Activated naive CD4-positive, alpha-beta T cell treated with anti-CD3 and anti-CD28 coated beads for 36 hours (primary cell): ENCODE measurements around the gene TIE1. TPM values are rescaled to one million over a fixed set of nuclear protein-coding genes. Genes with fewer than 3 reads are reported as not detected.

ENCODE experiments used
- CTCF ChIA-PET: fragments of 350-600 bp; sonication (Branson Sonifier 250); formaldehyde crosslinking; loops from one replicate; lab custom pipeline; 2021; ENCODE audit warnings: antibody characterized with exemption; lab: Charles Lee
- DNase-seq: peaks from one replicate; pipeline ENCODE4 v3.0.0-alpha.2; 2020
- H3K27ac Mint-ChIP-seq: one replicate; pipeline ENCODE4 v1.8.0; 2021; ENCODE audit warnings: mild to moderate bottlenecking, mixed read lengths
- H3K27me3 Mint-ChIP-seq: one replicate; pipeline ENCODE4 v1.8.0; 2021; ENCODE audit warnings: low read depth, mixed read lengths
- H3K36me3 Mint-ChIP-seq: one replicate; pipeline ENCODE4 v1.8.0; 2021; ENCODE audit warnings: low read depth, mixed read lengths
- H3K4me1 Mint-ChIP-seq: one replicate; pipeline ENCODE4 v1.8.0; 2021; ENCODE audit warnings: low read depth, mixed read lengths
- H3K4me3 Mint-ChIP-seq: one replicate; pipeline ENCODE4 v1.8.0; 2021; ENCODE audit warnings: mild to moderate bottlenecking, moderate library complexity, mixed read lengths
- H3K9me3 Mint-ChIP-seq: one replicate; pipeline ENCODE4 v1.8.0; 2021; ENCODE audit warnings: mixed read lengths
- intact Hi-C: fragments of 100-400 bp; cut with micrococcal nuclease; formaldehyde crosslinking; loops from one replicate; pipeline ENCODE4 v1.15.1; 2023
- total RNA-seq, 2 experiments: library from RNA; stranded (reverse); gene quantifications; one replicate each; pipeline ENCODE4 v1.2.3, GENCODE V29; 2021

Gene TIE1
- total RNA-seq, 2 experiments from 2014 or later: not detected

- Mint-ChIP-seq H3K4me1 (no peaks in the 10 kb centered on the region), H3K27ac (no peak overlapping the region), H3K9me3 (no peaks in the 10 kb centered on the region), H3K27me3 (no peaks in the 10 kb centered on the region), H3K4me3 (no peak overlapping the region), H3K36me3 (no peaks in the 10 kb centered on the region)
- no peak for DNase-seq
- intact Hi-C loops: no loop called here
- CTCF ChIA-PET: no interaction called here
Observed at GRCh38 chr1:43303471-43304313, 2.9 kb downstream of the TIE1 start.

GRCh38 chr1:43304314-43304681, 3.5 kb downstream of the TIE1 start:
- H3K4me3 Mint-ChIP-seq: no peak overlapping the region
- CTCF ChIA-PET: no interaction called here
- H3K4me1 Mint-ChIP-seq: no peaks in the 10 kb centered on the region
- no peak for DNase-seq
- H3K9me3 Mint-ChIP-seq: no peaks in the 10 kb centered on the region
- intact Hi-C loops: no loop called here
- no peaks in the 10 kb centered on the region for H3K27me3 Mint-ChIP-seq
- H3K36me3 Mint-ChIP-seq: no peaks in the 10 kb centered on the region
- H3K27ac Mint-ChIP-seq: no peak overlapping the region

- no peak for DNase-seq
- Mint-ChIP-seq H3K27me3 (no peaks in the 10 kb centered on the region), H3K9me3 (no peaks in the 10 kb centered on the region), H3K4me3 (no peak overlapping the region), H3K4me1 (no peaks in the 10 kb centered on the region), H3K27ac (no peak overlapping the region), H3K36me3 (no peaks in the 10 kb centered on the region)
- intact Hi-C loops: no loop called here
- CTCF ChIA-PET: no interaction called here
Observed at GRCh38 chr1:43304771-43305300, 4.1 kb downstream of the TIE1 start.

- Mint-ChIP-seq H3K27ac (no peak overlapping the region), H3K4me3 (no peak overlapping the region), H3K4me1 (no peaks in the 10 kb centered on the region), H3K36me3 (no peaks in the 10 kb centered on the region), H3K27me3 (no peaks in the 10 kb centered on the region), H3K9me3 (no peaks in the 10 kb centered on the region)
- intact Hi-C loops: no loop called here
- no peak for DNase-seq
- CTCF ChIA-PET: no interaction called here
Observed at GRCh38 chr1:43305461-43305860, 4.7 kb downstream of the TIE1 start.

GRCh38 chr1:43305926-43306687, 5.3 kb downstream of the TIE1 start:
- H3K27ac Mint-ChIP-seq: no peak overlapping the region

GRCh38 chr1:43306688-43307457, 6.1 kb downstream of the TIE1 start:
- H3K36me3 Mint-ChIP-seq: no peaks in the 10 kb centered on the region
- intact Hi-C loops: no loop called here
- CTCF ChIA-PET: no interaction called here
- H3K4me1 Mint-ChIP-seq: no peaks in the 10 kb centered on the region
- H3K27ac Mint-ChIP-seq: no peak overlapping the region
- no peaks in the 10 kb centered on the region for H3K27me3 Mint-ChIP-seq
- no peak overlapping the region for H3K4me3 Mint-ChIP-seq
- no peak for DNase-seq
- no peaks in the 10 kb centered on the region for H3K9me3 Mint-ChIP-seq

More at GRCh38 chr1:43305926-43306687, 5.3 kb downstream of the TIE1 start:
- H3K4me3 Mint-ChIP-seq: no peak overlapping the region
- DNase-seq: no peak
- H3K27me3 Mint-ChIP-seq: no peaks in the 10 kb centered on the region
- no peaks in the 10 kb centered on the region for H3K36me3 Mint-ChIP-seq
- H3K4me1 Mint-ChIP-seq: no peaks in the 10 kb centered on the region
- H3K9me3 Mint-ChIP-seq: no peaks in the 10 kb centered on the region
- CTCF ChIA-PET: no interaction called here
- intact Hi-C loops: no loop called here

- intact Hi-C loops: no loop called here
- CTCF ChIA-PET: no interaction called here
- Mint-ChIP-seq H3K4me3 (no peak overlapping the region), H3K4me1 (no peaks in the 10 kb centered on the region), H3K27me3 (no peaks in the 10 kb centered on the region), H3K9me3 (no peaks in the 10 kb centered on the region), H3K36me3 (no peaks in the 10 kb centered on the region), H3K27ac (no peak overlapping the region)
- DNase-seq: no peak
Observed at GRCh38 chr1:43307458-43308158, 6.8 kb downstream of the TIE1 start.

GRCh38 chr1:43308635-43309404, 8.0 kb downstream of the TIE1 start:
- intact Hi-C loops: no loop called here
- Mint-ChIP-seq H3K27me3 (no peaks in the 10 kb centered on the region), H3K27ac (no peak overlapping the region), H3K4me1 (no peaks in the 10 kb centered on the region), H3K9me3 (no peaks in the 10 kb centered on the region), H3K4me3 (no peak overlapping the region), H3K36me3 (no peaks in the 10 kb centered on the region)
- no peak for DNase-seq
- CTCF ChIA-PET: no interaction called here

- intact Hi-C loops: no loop called here
Observed at GRCh38 chr1:43309405-43310025, 8.7 kb downstream of the TIE1 start.

GRCh38 chr1:43311521-43311920, 10.7 kb downstream of the TIE1 start:
- H3K9me3 Mint-ChIP-seq: no peaks in the 10 kb centered on the region

More at GRCh38 chr1:43309405-43310025, 8.7 kb downstream of the TIE1 start:
- no peak overlapping the region for H3K4me3 Mint-ChIP-seq
- DNase-seq: no peak
- H3K27ac Mint-ChIP-seq: no peak overlapping the region
- H3K9me3 Mint-ChIP-seq: no peaks in the 10 kb centered on the region
- H3K36me3 Mint-ChIP-seq: no peaks in the 10 kb centered on the region
- no peaks in the 10 kb centered on the region for H3K27me3 Mint-ChIP-seq
- no peaks in the 10 kb centered on the region for H3K4me1 Mint-ChIP-seq
- CTCF ChIA-PET: no interaction called here

GRCh38 chr1:43312212-43312623, 11.4 kb downstream of the TIE1 start:
- no peak overlapping the region for H3K27ac Mint-ChIP-seq
- no peaks in the 10 kb centered on the region for H3K4me1 Mint-ChIP-seq
- CTCF ChIA-PET: no interaction called here
- no peaks in the 10 kb centered on the region for H3K36me3 Mint-ChIP-seq
- intact Hi-C loops: no loop called here
- DNase-seq: no peak
- no peaks in the 10 kb centered on the region for H3K9me3 Mint-ChIP-seq
- no peaks in the 10 kb centered on the region for H3K27me3 Mint-ChIP-seq
- H3K4me3 Mint-ChIP-seq: no peak overlapping the region

More at GRCh38 chr1:43311521-43311920, 10.7 kb downstream of the TIE1 start:
- H3K27ac Mint-ChIP-seq: no peak overlapping the region
- no peaks in the 10 kb centered on the region for H3K36me3 Mint-ChIP-seq
- H3K27me3 Mint-ChIP-seq: no peaks in the 10 kb centered on the region
- no peaks in the 10 kb centered on the region for H3K4me1 Mint-ChIP-seq
- CTCF ChIA-PET: no interaction called here
- intact Hi-C loops: no loop called here
- no peak overlapping the region for H3K4me3 Mint-ChIP-seq
- no peak for DNase-seq
